Measurements from ENCODE around the gene FAM83C. TPM values are rescaled to one million over a fixed set of nuclear protein-coding genes. Genes with fewer than 3 reads are reported as not detected.

The FAM83C gene
- total and polyA plus RNA-seq, 2 experiments from 2014 or later = not detected

- Histone ChIP-seq H3K4me1 (ENCODE audit: insufficient read depth) (peaks cover 20% of the 10 kb centered on the region), H3K79me2 (peaks cover 57% of the 10 kb centered on the region), H3K27me3 (no peaks in the 10 kb centered on the region), H4K20me1 (ENCODE audit: insufficient read depth, poor library complexity, severe bottlenecking) (peaks cover 8% of the 10 kb centered on the region), H3K9me2 (replicated peaks; ENCODE audit: insufficient read depth) (no peaks in the 10 kb centered on the region), H3K36me3 (replicated peaks; ENCODE audit: insufficient read depth, low read depth) (no peaks in the 10 kb centered on the region), H3K27ac (no peak overlapping the region), H3K4me3 (no peak overlapping the region), H3K9me3 (ENCODE audit: low read depth) (no peaks in the 10 kb centered on the region), H2AFZ (no peak overlapping the region), H3K4me2 (no peak overlapping the region)
- TF ChIP-seq CTCF (IDR thresholded peaks at IDR 0.05; ENCODE audit: poor library complexity) (no peak), EZH2phosphoT487 (IDR thresholded peaks at IDR 0.05; ENCODE audit: low read depth, severe bottlenecking, unreplicated experiment) (no peak), EZH2 (IDR thresholded peaks at IDR 0.05; ENCODE audit: borderline replicate concordance) (no peak)
- WGBS (ENCODE audit: low lambda C conversion rate, missing lambda C conversion rate) = 97% methylated on average over 6 of the region's 6 CpGs
- DNase-seq (ENCODE audit: low spot score) = no peak
These were observed 11.7 kb downstream of the FAM83C start for GRCh38 chr20:35280523-35280922.

- 91% methylated on average over 7 of the region's 7 CpGs for WGBS (ENCODE audit: low lambda C conversion rate, missing lambda C conversion rate)
These were observed 12.6 kb downstream of the FAM83C start for GRCh38 chr20:35279533-35280174.

GRCh38 chr20:35279040-35279439, 13.2 kb downstream of the FAM83C start:
- peak overlapping the region; percentile 99 for H3K27ac ChIP-seq
- H2AFZ ChIP-seq = no peak overlapping the region
- H3K79me2 ChIP-seq = peaks cover 54% of the 10 kb centered on the region
- no peaks in the 10 kb centered on the region for H3K9me2 ChIP-seq (replicated peaks; ENCODE audit: insufficient read depth)
- H3K4me2 ChIP-seq = no peak overlapping the region
- DNase-seq (ENCODE audit: low spot score) = no peak
- H4K20me1 ChIP-seq (ENCODE audit: insufficient read depth, poor library complexity, severe bottlenecking) = peaks cover 8% of the 10 kb centered on the region
- 97% methylated on average over 5 of the region's 5 CpGs for WGBS (ENCODE audit: low lambda C conversion rate, missing lambda C conversion rate)
- no peaks in the 10 kb centered on the region for H3K27me3 ChIP-seq
- TF ChIP-seq CTCF (IDR thresholded peaks at IDR 0.05; ENCODE audit: poor library complexity) (no peak), EZH2 (IDR thresholded peaks at IDR 0.05; ENCODE audit: borderline replicate concordance) (no peak), EZH2phosphoT487 (IDR thresholded peaks at IDR 0.05; ENCODE audit: low read depth, severe bottlenecking, unreplicated experiment) (no peak)
- H3K4me1 ChIP-seq (ENCODE audit: insufficient read depth) = peaks cover 14% of the 10 kb centered on the region
- no peaks in the 10 kb centered on the region for H3K36me3 ChIP-seq (replicated peaks; ENCODE audit: insufficient read depth, low read depth)
- H3K9me3 ChIP-seq (ENCODE audit: low read depth) = no peaks in the 10 kb centered on the region
- H3K4me3 ChIP-seq = no peak overlapping the region

More at GRCh38 chr20:35279533-35280174, 12.6 kb downstream of the FAM83C start:
- Histone ChIP-seq H3K4me1 (ENCODE audit: insufficient read depth) (peaks cover 14% of the 10 kb centered on the region), H3K4me2 (no peak overlapping the region), H3K27me3 (no peaks in the 10 kb centered on the region), H3K9me3 (ENCODE audit: low read depth) (no peaks in the 10 kb centered on the region), H4K20me1 (ENCODE audit: insufficient read depth, poor library complexity, severe bottlenecking) (peaks cover 8% of the 10 kb centered on the region), H3K4me3 (no peak overlapping the region), H2AFZ (no peak overlapping the region), H3K36me3 (replicated peaks; ENCODE audit: insufficient read depth, low read depth) (no peaks in the 10 kb centered on the region), H3K27ac (no peak overlapping the region), H3K79me2 (peaks cover 57% of the 10 kb centered on the region), H3K9me2 (replicated peaks; ENCODE audit: insufficient read depth) (no peaks in the 10 kb centered on the region)
- DNase-seq (ENCODE audit: low spot score) = no peak
- no peak for TF ChIP-seq EZH2phosphoT487 (IDR thresholded peaks at IDR 0.05; ENCODE audit: low read depth, severe bottlenecking, unreplicated experiment)
- no peak for TF ChIP-seq EZH2 (IDR thresholded peaks at IDR 0.05; ENCODE audit: borderline replicate concordance)
- no peak for TF ChIP-seq CTCF (IDR thresholded peaks at IDR 0.05; ENCODE audit: poor library complexity)
